GM13977 (cell line): ENCODE results near the gene DHX16.
A peak's percentile ranks its signal among the peaks of the same experiment; 100 is the strongest.

ENCODE experiments used
- DNase-seq: peaks from one replicate; pipeline ENCODE4 v3.0.0; 2012; ENCODE audit warnings: low spot score
- CTCF ChIP-seq: IDR thresholded peaks from 2 replicates; pipeline ENCODE4 v1.5.1; 2012; ENCODE audit warnings: mild to moderate bottlenecking, control low read depth; ENCODE audit not compliant: insufficient read depth; ENCODE audit errors: extremely low read depth, missing control alignments
- in situ Hi-C: fragments of 300-500 bp; cut with MboI; formaldehyde crosslinking; loops from one replicate; pipeline ENCODE4 v1.12.0; 2022; ENCODE audit warnings: low sequenced_read_pairs, low pct_unique_long_range_greater_than_20kb, mixed read lengths, inconsistent platforms; ENCODE audit not compliant: unreplicated experiment

DHX16 gene

DNA sequence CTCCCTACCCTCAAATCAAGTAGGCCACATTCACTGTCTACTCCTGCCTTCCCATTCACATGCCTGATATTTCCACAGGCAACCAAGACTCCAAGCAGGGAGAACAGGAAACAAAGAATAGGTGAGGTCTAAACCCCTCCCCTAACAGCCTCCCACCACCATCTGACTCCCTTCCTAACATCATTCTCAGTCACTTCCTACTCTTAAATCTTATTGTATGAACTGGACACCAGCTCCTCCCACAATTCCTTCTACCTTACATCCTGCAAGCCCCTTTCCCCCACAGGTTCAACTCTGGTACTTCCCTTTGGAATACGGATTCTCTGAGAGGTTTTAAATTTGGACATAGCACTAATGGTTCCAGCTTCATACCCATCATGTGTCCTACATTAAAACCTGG, 26.8 kb downstream of the DHX16 start:
- DNase-seq = no peak
- in situ Hi-C loops = no loop called here
- no peak for TF ChIP-seq CTCF

- no peak for DNase-seq
- no peak for TF ChIP-seq CTCF
- in situ Hi-C loops = no loop called here
These were observed 28.0 kb downstream of the DHX16 start for GRCh38 chr6:30644769-30645168.

GRCh38 chr6:30643656-30644055, 29.1 kb downstream of the DHX16 start:
- in situ Hi-C loops = no loop called here
- TF ChIP-seq CTCF = no peak
- no peak for DNase-seq

- in situ Hi-C loops = no loop called here
- DNase-seq = no peak
- no peak for TF ChIP-seq CTCF
These were observed 31.8 kb downstream of the DHX16 start for GRCh38 chr6:30641048-30641447.

GRCh38 chr6:30640481-30640880, 32.3 kb downstream of the DHX16 start:
- TF ChIP-seq CTCF = no peak
- in situ Hi-C loops = no loop called here
- DNase-seq = no peak

GRCh38 chr6:30635834-30636233, 37.0 kb downstream of the DHX16 start:
- TF ChIP-seq CTCF = no peak
- in situ Hi-C loops = no loop called here

GRCh38 chr6:30626484-30627366, 46.1 kb downstream of the DHX16 start, which contains the start of gene ATAT1:
Gene ATAT1, plus strand, starts transcription at chr6:30626874.
- in situ Hi-C loops = no loop called here
- peak; percentile 35 for TF ChIP-seq CTCF
- DNase-seq = peak; percentile 88

More at GRCh38 chr6:30635834-30636233, 37.0 kb downstream of the DHX16 start:
- DNase-seq = no peak
